Tibial nerve (tissue), 4 donors: ENCODE results near the gene CETN1. TPM values are rescaled to one million over a fixed set of nuclear protein-coding genes. Genes with fewer than 3 reads are reported as not detected.

Source experiments
- DNase-seq, 2 donors: peaks; one replicate each; pipeline ENCODE4 v3.0.0-alpha.2; 2019; ENCODE audit warnings: low spot score in 2 of 2
- H3K27ac ChIP-seq, 4 donors: fragments of 200-600 bp; sonication (generic) in 3 of 4; one replicate each; pipeline ENCODE4 v1.5.1; 2017 to 2019; ENCODE audit warnings: mild to moderate bottlenecking in 1 of 4
- H3K27me3 ChIP-seq, 2 donors: fragments of 200-600 bp; sonication (generic) in 1 of 2; one replicate each; pipeline versions ENCODE4 v1.5.1 to v1.6.0; 2017 to 2019
- H3K36me3 ChIP-seq, 3 donors: fragments of 200-600 bp; sonication (generic); one replicate each; pipeline ENCODE4 v1.5.1; 2018 to 2019
- H3K4me1 ChIP-seq, 4 donors: fragments of 200-600 bp; sonication (generic) in 3 of 4; one replicate each; pipeline ENCODE4 v1.5.1; 2017 to 2019
- H3K4me3 ChIP-seq, 4 donors: fragments of 200-600 bp; sonication (generic) in 3 of 4; one replicate each; pipeline ENCODE4 v1.5.1; 2017 to 2019; ENCODE audit warnings: mild to moderate bottlenecking in 1 of 4, moderate library complexity in 1 of 4
- H3K9me3 ChIP-seq, 4 donors: fragments of 200-600 bp; sonication (generic) in 3 of 4; one replicate each; pipeline ENCODE4 v1.5.1; 2017 to 2019
- EP300 ChIP-seq, 2 donors: sonication (generic); formaldehyde crosslinking; IDR thresholded peaks; one replicate each; pipeline ENCODE4 v1.6.1; 2017; ENCODE audit warnings: antibody characterized with exemption in 2 of 2, mild to moderate bottlenecking in 1 of 2
- POLR2A ChIP-seq, 2 donors: fragments of 450-650 bp; IDR thresholded peaks; one replicate each; pipeline ENCODE4 v1.6.1; 2017; ENCODE audit warnings: antibody characterized with exemption in 2 of 2, mild to moderate bottlenecking in 2 of 2, moderate library complexity in 2 of 2
- WGBS, 2 donors: methylation state at CpG; one replicate each; pipeline ENCODE4 v1.1.5; 2018; 5-methylcytosine and 5-hydroxymethylcytosine counted together
- total RNA-seq, 4 donors: library from RNA; depleted of rRNA; stranded (reverse); fragments of >200 nt; gene quantifications; one replicate each; pipeline ENCODE4 v1.1.0, GENCODE V29; 2016
- TF ChIP-seq, protein P1 (sequence below), 5 experiments: fragments of 200-600 bp in 3 of 5; fragments of 450-650 bp in 2 of 5; sonication (generic) in 3 of 5; IDR thresholded peaks; one replicate each; pipeline ENCODE4 v1.5.1; 2016 to 2019; ENCODE audit warnings: antibody characterized with exemption in 5 of 5, mild to moderate bottlenecking in 3 of 5, moderate library complexity in 2 of 5

Gene CETN1
- total RNA-seq, 4 donors from 2014 or later, result not detected

- no peaks in the 10 kb centered on the region for H3K9me3 ChIP-seq
- H3K27me3 ChIP-seq, result no peaks in the 10 kb centered on the region
- no peak overlapping the region for H3K4me3 ChIP-seq
- H3K4me1 ChIP-seq, result peaks cover 0 to 7% (median 0%) of the 10 kb centered on the region in 4 donors
- TF ChIP-seq POLR2A (IDR thresholded peaks at IDR 0.05), result no peak
- TF ChIP-seq EP300 (IDR thresholded peaks at IDR 0.05), result no peak
- TF ChIP-seq, protein P1, sequence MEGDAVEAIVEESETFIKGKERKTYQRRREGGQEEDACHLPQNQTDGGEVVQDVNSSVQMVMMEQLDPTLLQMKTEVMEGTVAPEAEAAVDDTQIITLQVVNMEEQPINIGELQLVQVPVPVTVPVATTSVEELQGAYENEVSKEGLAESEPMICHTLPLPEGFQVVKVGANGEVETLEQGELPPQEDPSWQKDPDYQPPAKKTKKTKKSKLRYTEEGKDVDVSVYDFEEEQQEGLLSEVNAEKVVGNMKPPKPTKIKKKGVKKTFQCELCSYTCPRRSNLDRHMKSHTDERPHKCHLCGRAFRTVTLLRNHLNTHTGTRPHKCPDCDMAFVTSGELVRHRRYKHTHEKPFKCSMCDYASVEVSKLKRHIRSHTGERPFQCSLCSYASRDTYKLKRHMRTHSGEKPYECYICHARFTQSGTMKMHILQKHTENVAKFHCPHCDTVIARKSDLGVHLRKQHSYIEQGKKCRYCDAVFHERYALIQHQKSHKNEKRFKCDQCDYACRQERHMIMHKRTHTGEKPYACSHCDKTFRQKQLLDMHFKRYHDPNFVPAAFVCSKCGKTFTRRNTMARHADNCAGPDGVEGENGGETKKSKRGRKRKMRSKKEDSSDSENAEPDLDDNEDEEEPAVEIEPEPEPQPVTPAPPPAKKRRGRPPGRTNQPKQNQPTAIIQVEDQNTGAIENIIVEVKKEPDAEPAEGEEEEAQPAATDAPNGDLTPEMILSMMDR (IDR thresholded peaks at IDR 0.05), result no peak
- WGBS, 2 donors, result 64 to 67% methylated on average over 1 of the region's 1 CpG
- H3K36me3 ChIP-seq, result no peaks in the 10 kb centered on the region
- peak overlapping the region in 1 of 4 donors; percentile 16 for H3K27ac ChIP-seq
- DNase-seq, result no peak
These were observed 34.0 kb downstream of the CETN1 start for GRCh38 chr18:614193-614592.

DNA sequence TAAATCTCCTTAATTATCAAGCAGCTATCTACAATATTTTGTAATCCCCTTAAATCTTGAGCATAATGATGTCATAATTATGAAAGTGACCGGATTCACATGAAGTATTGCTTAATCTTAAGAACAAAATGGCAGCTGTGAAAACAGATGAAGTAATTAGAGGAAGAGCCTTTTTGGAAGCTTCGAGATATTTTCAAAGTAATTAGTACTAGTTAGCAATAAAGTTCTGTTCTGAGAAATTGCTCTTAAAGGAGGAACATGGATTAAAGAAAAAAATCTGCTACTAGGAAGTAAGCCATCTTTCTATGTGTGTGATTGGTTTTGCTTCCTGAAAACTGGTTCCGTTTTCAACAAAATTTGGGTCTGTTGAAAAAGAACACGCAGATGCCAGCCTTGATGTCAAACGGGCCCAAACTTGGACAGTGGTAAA, 34.9 kb downstream of the CETN1 start:
- H3K27ac ChIP-seq, result peak overlapping the region in 2 of 4 donors; percentile 28 to 49
- H3K36me3 ChIP-seq, result no peaks in the 10 kb centered on the region
- no peak overlapping the region for H3K4me3 ChIP-seq
- no peaks in the 10 kb centered on the region for H3K27me3 ChIP-seq
- H3K4me1 ChIP-seq, result peaks cover 0 to 7% (median 0%) of the 10 kb centered on the region in 4 donors
- no peaks in the 10 kb centered on the region for H3K9me3 ChIP-seq
- no peak for TF ChIP-seq POLR2A (IDR thresholded peaks at IDR 0.05)
- TF ChIP-seq EP300 (IDR thresholded peaks at IDR 0.05), result peak; percentile 20 to 48
- TF ChIP-seq, protein P1 (IDR thresholded peaks at IDR 0.05), result no peak
- DNase-seq, result no peak
- WGBS, 2 donors, result 67 to 80% methylated on average over 5 of the region's 5 CpGs

DNA sequence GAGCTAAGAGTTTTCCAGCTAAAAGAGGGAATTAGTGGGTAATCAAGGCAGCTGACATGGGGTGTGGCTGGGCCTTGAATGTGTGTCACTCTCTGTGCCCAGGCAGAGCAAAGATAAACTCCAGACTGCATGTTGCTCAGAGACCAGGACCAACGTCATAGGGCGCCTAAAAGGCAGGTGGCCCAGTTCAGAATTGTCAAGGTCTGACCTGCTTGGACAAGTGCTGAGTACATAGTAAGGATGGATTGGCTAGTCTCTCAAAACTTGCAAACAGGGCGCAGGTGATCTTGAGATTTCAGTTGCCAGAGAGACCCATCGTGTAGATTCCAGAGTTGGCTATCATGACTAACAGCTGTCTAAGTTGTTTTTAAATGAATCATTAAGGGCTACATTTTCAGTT, 35.6 kb downstream of the CETN1 start:
- H3K4me3 ChIP-seq, result no peak overlapping the region
- no peaks in the 10 kb centered on the region for H3K9me3 ChIP-seq
- no peak for DNase-seq
- 71 to 76% methylated on average over 4 of the region's 4 CpGs for WGBS, 2 donors
- peak overlapping the region in 2 of 4 donors; percentile 28 to 49 for H3K27ac ChIP-seq
- TF ChIP-seq POLR2A (IDR thresholded peaks at IDR 0.05), result no peak
- no peak for TF ChIP-seq EP300 (IDR thresholded peaks at IDR 0.05)
- TF ChIP-seq, protein P1 (IDR thresholded peaks at IDR 0.05), result no peak
- no peaks in the 10 kb centered on the region for H3K27me3 ChIP-seq
- H3K36me3 ChIP-seq, result no peaks in the 10 kb centered on the region
- peaks cover 0 to 7% (median 0%) of the 10 kb centered on the region in 4 donors for H3K4me1 ChIP-seq

DNA sequence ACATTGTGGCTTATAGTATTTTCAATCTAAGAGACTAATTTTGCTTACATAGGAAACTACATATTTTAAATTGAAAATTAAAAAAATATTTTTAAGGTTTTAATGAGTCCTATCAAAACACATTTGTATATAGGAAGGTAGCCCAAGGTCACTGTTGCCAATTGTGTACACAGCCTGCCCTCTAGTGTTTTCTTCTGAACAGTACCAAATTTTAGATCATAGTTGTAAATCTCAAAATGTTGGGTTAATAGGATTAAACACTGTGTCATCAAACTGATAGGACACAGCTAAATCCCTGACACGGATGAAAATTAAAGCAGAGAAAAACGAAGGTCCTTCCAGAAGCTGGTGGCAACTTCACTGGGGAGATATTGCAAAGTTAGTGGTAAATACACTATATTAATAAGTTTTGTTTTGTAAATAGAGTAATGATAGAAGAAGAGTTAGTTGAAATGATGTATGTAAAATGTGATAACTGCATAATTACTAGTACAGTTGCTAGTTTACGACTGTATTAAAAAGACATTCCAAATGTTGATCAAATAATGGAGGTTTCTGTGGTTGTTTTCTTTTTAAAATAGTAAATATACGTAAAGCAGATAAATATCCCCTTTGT, 36.3 kb downstream of the CETN1 start:
- 33 to 34% methylated on average over 4 of the region's 4 CpGs for WGBS, 2 donors
- H3K27me3 ChIP-seq, result no peaks in the 10 kb centered on the region
- H3K36me3 ChIP-seq, result no peaks in the 10 kb centered on the region
- H3K4me1 ChIP-seq, result peaks cover 0 to 7% (median 0%) of the 10 kb centered on the region in 4 donors
- no peak for DNase-seq
- TF ChIP-seq, protein P1 (IDR thresholded peaks at IDR 0.05), result peak; percentile 33 to 66 (median 40)
- TF ChIP-seq EP300 (IDR thresholded peaks at IDR 0.05), result no peak
- no peak for TF ChIP-seq POLR2A (IDR thresholded peaks at IDR 0.05)
- H3K9me3 ChIP-seq, result no peaks in the 10 kb centered on the region
- no peak overlapping the region for H3K27ac ChIP-seq
- H3K4me3 ChIP-seq, result no peak overlapping the region

DNA sequence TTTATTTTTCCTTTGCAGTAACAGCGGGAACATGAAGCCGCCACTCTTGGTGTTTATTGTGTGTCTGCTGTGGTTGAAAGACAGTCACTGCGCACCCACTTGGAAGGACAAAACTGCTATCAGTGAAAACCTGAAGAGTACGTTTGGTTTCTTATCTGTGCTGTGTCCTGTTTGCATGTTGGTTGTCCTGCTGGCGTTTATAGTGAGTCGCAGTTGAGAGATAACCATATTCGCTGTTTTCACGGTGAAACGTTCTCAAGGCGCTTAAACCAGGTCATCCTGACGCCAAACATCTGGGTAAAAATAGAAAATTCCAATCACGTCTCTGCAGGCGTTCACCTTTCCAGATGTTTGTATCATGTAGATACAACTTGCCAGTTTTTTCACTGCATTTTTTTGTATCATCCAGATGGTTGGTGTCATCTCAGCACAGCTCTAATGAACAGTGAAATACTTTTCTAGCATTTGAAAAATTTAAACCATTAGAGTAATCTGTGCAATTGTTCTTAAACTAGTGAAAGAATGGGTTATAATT, 37.9 kb downstream of the CETN1 start:
- WGBS, 2 donors, result 69 to 86% methylated on average over 13 of the region's 13 CpGs
- H3K36me3 ChIP-seq, result no peaks in the 10 kb centered on the region
- H3K9me3 ChIP-seq, result no peaks in the 10 kb centered on the region
- peaks cover 0 to 7% (median 0%) of the 10 kb centered on the region in 4 donors for H3K4me1 ChIP-seq
- no peaks in the 10 kb centered on the region for H3K27me3 ChIP-seq
- no peak for DNase-seq
- no peak overlapping the region for H3K27ac ChIP-seq
- TF ChIP-seq POLR2A (IDR thresholded peaks at IDR 0.05) (no peak), EP300 (IDR thresholded peaks at IDR 0.05) (no peak)
- TF ChIP-seq, protein P1 (IDR thresholded peaks at IDR 0.05), result no peak
- no peak overlapping the region for H3K4me3 ChIP-seq
